Measurements from ENCODE around the gene SMARCE1. TPM values are rescaled to one million over a fixed set of nuclear protein-coding genes. Genes with fewer than 3 reads are reported as not detected.

SMARCE1 gene
- total RNA-seq, 4 donors from 2014 or later = 66.5 to 88.3 (median 76.0) TPM

GRCh38 chr17:40582328-40582901 lies 65.2 kb downstream of the SMARCE1 start:
- no peak for DNase-seq (ENCODE audit: low spot score)
- no peak for ATAC-seq (ENCODE audit: low FRiP score)
- no peak for TF ChIP-seq CTCF (IDR thresholded peaks at IDR 0.05)

GRCh38 chr17:40580140-40580539 lies 67.5 kb downstream of the SMARCE1 start:
- ATAC-seq (ENCODE audit: low FRiP score) = no peak
- DNase-seq (ENCODE audit: low spot score) = no peak
- no peak for TF ChIP-seq CTCF (IDR thresholded peaks at IDR 0.05)

GRCh38 chr17:40579471-40579870 lies 68.1 kb downstream of the SMARCE1 start:
- DNase-seq (ENCODE audit: low spot score) = no peak
- ATAC-seq (ENCODE audit: low FRiP score) = no peak
- TF ChIP-seq CTCF (IDR thresholded peaks at IDR 0.05) = no peak

- TF ChIP-seq CTCF (IDR thresholded peaks at IDR 0.05) = no peak
- DNase-seq (ENCODE audit: low spot score) (no peak), ATAC-seq (ENCODE audit: low FRiP score) (no peak)
These were observed 70.0 kb downstream of the SMARCE1 start for GRCh38 chr17:40577611-40578065.

GRCh38 chr17:40576113-40576740 lies 71.4 kb downstream of the SMARCE1 start:
- ATAC-seq (ENCODE audit: low FRiP score) (no peak), DNase-seq (ENCODE audit: low spot score) (no peak)
- no peak for TF ChIP-seq CTCF (IDR thresholded peaks at IDR 0.05)

Other genes with a start within 250 kb of the SMARCE1 start
- 10 to 100 TPM in 1 of 4 donors, 1 to 10 TPM in 2, under 1 TPM in 1; 0.65 to 12.7 (median 2.3) TPM for gene TOP2A, start 229.9 kb downstream of the SMARCE1 start, total RNA-seq
- gene IGFBP4, start 204.4 kb downstream of the SMARCE1 start, total RNA-seq = 100 to 1,000 TPM; 352 to 633 (median 429) TPM
- gene TNS4, start 146.2 kb downstream of the SMARCE1 start, total RNA-seq = 1 to 10 TPM in 2 of 4 donors, not detected in 2; 1.8 to 2.1 TPM
- gene CCR7, start 82.3 kb downstream of the SMARCE1 start, total RNA-seq = 1 to 10 TPM in 1 of 4 donors, under 1 TPM in 1, not detected in 2; 0.37 to 1.9 TPM
- 10 to 100 TPM in 1 of 4 donors, 1 to 10 TPM in 2, not detected in 1; 2.0 to 11.5 (median 3.5) TPM for gene KRT222, start 17.4 kb upstream of the SMARCE1 start, total RNA-seq
- gene KRT24, start 55.9 kb upstream of the SMARCE1 start, total RNA-seq = not detected
- not detected for gene KRT25, start 107.5 kb upstream of the SMARCE1 start, total RNA-seq
- not detected for gene KRT26, start 124.4 kb upstream of the SMARCE1 start, total RNA-seq
- not detected for gene KRT27, start 134.7 kb upstream of the SMARCE1 start, total RNA-seq
- not detected for gene KRT28, start 152.1 kb upstream of the SMARCE1 start, total RNA-seq
- gene KRT10, start 174.8 kb upstream of the SMARCE1 start, total RNA-seq = 10 to 100 TPM in 2 of 4 donors, 1 to 10 TPM in 2; 4.4 to 17.5 (median 10.8) TPM
- not detected for gene KRT12, start 219.4 kb upstream of the SMARCE1 start, total RNA-seq
- not detected for gene KRT20, start 237.4 kb upstream of the SMARCE1 start, total RNA-seq